Natural killer cell (primary cell): ENCODE data around the gene UFD1. TPM values are rescaled to one million over a fixed set of nuclear protein-coding genes. Genes with fewer than 3 reads are reported as not detected.
A peak's percentile ranks its signal among the peaks of the same experiment; 100 is the strongest.

ENCODE experiments used
- ATAC-seq, 3 donors: fragments of 150-1000 bp in 2 of 3; fragments of 200-7000 bp in 1 of 3; cut with Tn5 transposase; 1 replicate in 1 of 3; 2 replicates in 2 of 3; pipeline ENCODE4 v1.10.0; 2021; ENCODE audit warnings: mild to moderate bottlenecking in 2 of 3, moderate library complexity in 2 of 3
- DNase-seq, 2 donors: peaks; one replicate each; pipeline versions ENCODE4 v3.0.0 to v3.0.0-alpha.2; 2013 to 2021; ENCODE audit warnings: mixed read lengths in 1 of 2
- H3K27ac ChIP-seq: one replicate; pipeline ENCODE4 v1.5.1; 2013; ENCODE audit warnings: mild to moderate bottlenecking, low read length
- H3K27me3 ChIP-seq: one replicate; pipeline ENCODE4 v1.6.1; 2013; ENCODE audit warnings: low read length; ENCODE audit not compliant: control insufficient read depth, insufficient read depth
- H3K36me3 ChIP-seq: one replicate; pipeline ENCODE4 v1.6.1; 2013; ENCODE audit warnings: low read length; ENCODE audit not compliant: control insufficient read depth, insufficient read depth
- H3K4me1 ChIP-seq: one replicate; pipeline ENCODE4 v1.6.1; 2013; ENCODE audit warnings: low read length; ENCODE audit not compliant: control insufficient read depth, insufficient read depth
- H3K4me3 ChIP-seq: one replicate; pipeline ENCODE4 v1.5.1; 2013; ENCODE audit warnings: low read length
- H3K9me3 ChIP-seq: one replicate; pipeline ENCODE4 v1.6.1; 2013; ENCODE audit warnings: low read length; ENCODE audit not compliant: control insufficient read depth, insufficient read depth
- H3K27ac Mint-ChIP-seq, 2 donors: one replicate each; pipeline ENCODE4 v1.8.0; 2022; ENCODE audit warnings: mild to moderate bottlenecking in 2 of 2, mixed read lengths in 2 of 2, moderate library complexity in 1 of 2
- H3K27me3 Mint-ChIP-seq, 2 donors: one replicate each; pipeline ENCODE4 v1.8.0; 2022; ENCODE audit warnings: low read depth in 2 of 2, mixed read lengths in 2 of 2
- H3K36me3 Mint-ChIP-seq: one replicate; pipeline ENCODE4 v1.8.0; 2022; ENCODE audit warnings: mixed read lengths
- H3K4me1 Mint-ChIP-seq, 2 donors: one replicate each; pipeline ENCODE4 v1.8.0; 2022; ENCODE audit warnings: mixed read lengths in 2 of 2
- H3K4me3 Mint-ChIP-seq: one replicate; pipeline ENCODE4 v1.8.0; 2022; ENCODE audit warnings: mild to moderate bottlenecking, moderate library complexity, mixed read lengths
- H3K9me3 Mint-ChIP-seq, 2 donors: one replicate each; pipeline ENCODE4 v1.8.0; 2022; ENCODE audit warnings: mixed read lengths in 2 of 2
- CTCF ChIP-seq: fragments of 200-600 bp; IDR thresholded peaks from one replicate; pipeline ENCODE4 v1.8.0; 2022; ENCODE audit warnings: antibody characterized with exemption
- WGBS: methylation state at CpG from one replicate; pipeline ENCODE4 v1.1.7; 2013; ENCODE audit warnings: missing lambda C conversion rate; ENCODE audit not compliant: insufficient coverage; 5-methylcytosine and 5-hydroxymethylcytosine counted together
- intact Hi-C: fragments of 100-400 bp; cut with micrococcal nuclease; formaldehyde crosslinking; loops from one replicate; pipeline ENCODE4 v1.14.2; 2022
- total RNA-seq, 4 donors: library from RNA; stranded (reverse); fragments of 120-200 nt in 1 of 4; gene quantifications; one replicate each; pipeline versions ENCODE4 v1.2.3 to v1.2.4, GENCODE V29; 2013 to 2022

The UFD1 gene
- total RNA-seq, 3 donors from 2014 or later (not counting 1 experiment from before 2014, with no cell fraction given) = 73.8 to 101 (median 77.8) TPM

- peak in 1 of 2 donors; percentile 65 for DNase-seq
- ATAC-seq = no peak
Observed at GRCh38 chr22:19495562-19496323, 16.8 kb upstream of the UFD1 start.

GRCh38 chr22:19494676-19495173 lies 15.7 kb upstream of the UFD1 start:
- 98% methylated on average over 5 of the region's 6 CpGs for WGBS
- Mint-ChIP-seq H3K36me3 (no peaks in the 10 kb centered on the region), H3K4me1 (no peaks in the 10 kb centered on the region), H3K27ac (no peak overlapping the region), H3K4me3 (no peak overlapping the region), H3K9me3 (no peaks in the 10 kb centered on the region), H3K27me3 (no peaks in the 10 kb centered on the region)
- ATAC-seq (no peak), DNase-seq (no peak)
- TF ChIP-seq CTCF = no peak
- H3K27ac ChIP-seq = no peak overlapping the region
- H3K4me3 ChIP-seq = no peak overlapping the region
- no peaks in the 10 kb centered on the region for H3K36me3 ChIP-seq
- H3K4me1 ChIP-seq = no peaks in the 10 kb centered on the region
- intact Hi-C loops = no loop called here
- no peaks in the 10 kb centered on the region for H3K9me3 ChIP-seq
- no peaks in the 10 kb centered on the region for H3K27me3 ChIP-seq

More at GRCh38 chr22:19495562-19496323, 16.8 kb upstream of the UFD1 start:
- H3K27me3 ChIP-seq = no peaks in the 10 kb centered on the region
- no peaks in the 10 kb centered on the region for H3K36me3 ChIP-seq
- no peaks in the 10 kb centered on the region for H3K9me3 Mint-ChIP-seq
- no peaks in the 10 kb centered on the region for H3K4me1 Mint-ChIP-seq
- no peaks in the 10 kb centered on the region for H3K27me3 Mint-ChIP-seq
- H3K9me3 ChIP-seq = no peaks in the 10 kb centered on the region
- no peak overlapping the region for H3K27ac ChIP-seq
- TF ChIP-seq CTCF = no peak
- WGBS = 74% methylated on average over 5 of the region's 5 CpGs
- H3K4me3 Mint-ChIP-seq = no peak overlapping the region
- H3K27ac Mint-ChIP-seq = no peak overlapping the region
- no peaks in the 10 kb centered on the region for H3K4me1 ChIP-seq
- no peak overlapping the region for H3K4me3 ChIP-seq
- H3K36me3 Mint-ChIP-seq = no peaks in the 10 kb centered on the region
- intact Hi-C loops = loop anchor here (1.0 kb wide), 1 partner anchor 135 kb away; no protein-coding TSS in a partner anchor

- TF ChIP-seq CTCF = no peak
- intact Hi-C loops = no loop called here
- 97% methylated on average over 8 of the region's 8 CpGs for WGBS
- no peak for DNase-seq
- Histone ChIP-seq H3K27ac (no peak overlapping the region), H3K4me1 (no peaks in the 10 kb centered on the region), H3K27me3 (no peaks in the 10 kb centered on the region), H3K4me3 (no peak overlapping the region), H3K9me3 (no peaks in the 10 kb centered on the region), H3K36me3 (no peaks in the 10 kb centered on the region)
- Mint-ChIP-seq H3K27me3 (no peaks in the 10 kb centered on the region), H3K27ac (no peak overlapping the region), H3K9me3 (no peaks in the 10 kb centered on the region), H3K4me3 (no peak overlapping the region), H3K4me1 (no peaks in the 10 kb centered on the region), H3K36me3 (no peaks in the 10 kb centered on the region)
- ATAC-seq = no peak
Observed at GRCh38 chr22:19494001-19494560, 15.1 kb upstream of the UFD1 start.
